H1 (cell line): Measurements from ENCODE around the gene STK26.

ENCODE experiments used
- EP300 ChIP-seq, 2 experiments: IDR thresholded peaks; 1 replicate in 1 of 2; 2 replicates in 1 of 2; pipeline ENCODE4 v1.6.1; 2011 to 2012; ENCODE audit warnings: low read depth in 2 of 2, low read length in 2 of 2, mild to moderate bottlenecking in 2 of 2, borderline replicate concordance in 1 of 2, inconsistent platforms in 1 of 2, moderate library complexity in 1 of 2
- GABPA ChIP-seq: IDR thresholded peaks from 2 replicates; pipeline ENCODE4 v1.6.1; 2011; ENCODE audit warnings: mild to moderate bottlenecking, low read length, moderate library complexity, borderline replicate concordance; ENCODE audit not compliant: insufficient read depth
- POLR2A ChIP-seq, 2 experiments: IDR thresholded peaks; 1 replicate in 1 of 2; 2 replicates in 1 of 2; pipeline ENCODE4 v1.6.1; 2011; ENCODE audit warnings: low read depth in 2 of 2, low read length in 2 of 2, mild to moderate bottlenecking in 2 of 2; ENCODE audit errors: control extremely low read depth in 1 of 2

DNA sequence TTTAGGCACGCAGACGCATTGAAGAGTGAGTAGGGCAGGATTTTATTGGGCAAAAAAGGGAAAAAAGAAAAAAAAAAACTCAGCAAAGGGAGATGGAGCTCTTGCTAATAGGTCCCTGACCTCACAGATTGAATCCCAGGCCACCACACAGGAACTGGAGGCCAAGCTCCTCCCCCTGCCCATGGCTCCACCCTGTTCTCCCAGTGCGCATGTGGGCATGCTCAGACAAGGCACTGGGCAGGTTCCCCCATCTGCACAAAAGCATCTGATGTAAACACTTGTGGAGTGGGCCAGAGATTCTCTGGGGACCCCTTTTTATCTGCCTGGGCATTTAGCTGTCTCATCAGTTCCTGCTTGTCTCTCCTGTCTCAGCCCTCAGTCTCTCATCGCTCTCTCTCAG lies 95.3 kb downstream of the STK26 start:
- TF ChIP-seq GABPA (no peak), POLR2A (IDR thresholded peaks at IDR 0.05; ENCODE audit: control extremely low read depth in 1 of 2, low read depth in 2 of 2, low read length in 2 of 2) (no peak), EP300 (IDR thresholded peaks at IDR 0.05; ENCODE audit: borderline replicate concordance in 1 of 2, low read depth in 2 of 2, low read length in 2 of 2) (no peak)
